ENCODE measurements around the gene SYNE2.
A peak's percentile ranks its signal among the peaks of the same experiment; 100 is the strongest.
"Not testable (repeated sequence)": the region's sequence is repeated elsewhere in the genome, so short reads cannot be mapped to it uniquely, and the experiment has no call there.

The SYNE2 gene

DNA sequence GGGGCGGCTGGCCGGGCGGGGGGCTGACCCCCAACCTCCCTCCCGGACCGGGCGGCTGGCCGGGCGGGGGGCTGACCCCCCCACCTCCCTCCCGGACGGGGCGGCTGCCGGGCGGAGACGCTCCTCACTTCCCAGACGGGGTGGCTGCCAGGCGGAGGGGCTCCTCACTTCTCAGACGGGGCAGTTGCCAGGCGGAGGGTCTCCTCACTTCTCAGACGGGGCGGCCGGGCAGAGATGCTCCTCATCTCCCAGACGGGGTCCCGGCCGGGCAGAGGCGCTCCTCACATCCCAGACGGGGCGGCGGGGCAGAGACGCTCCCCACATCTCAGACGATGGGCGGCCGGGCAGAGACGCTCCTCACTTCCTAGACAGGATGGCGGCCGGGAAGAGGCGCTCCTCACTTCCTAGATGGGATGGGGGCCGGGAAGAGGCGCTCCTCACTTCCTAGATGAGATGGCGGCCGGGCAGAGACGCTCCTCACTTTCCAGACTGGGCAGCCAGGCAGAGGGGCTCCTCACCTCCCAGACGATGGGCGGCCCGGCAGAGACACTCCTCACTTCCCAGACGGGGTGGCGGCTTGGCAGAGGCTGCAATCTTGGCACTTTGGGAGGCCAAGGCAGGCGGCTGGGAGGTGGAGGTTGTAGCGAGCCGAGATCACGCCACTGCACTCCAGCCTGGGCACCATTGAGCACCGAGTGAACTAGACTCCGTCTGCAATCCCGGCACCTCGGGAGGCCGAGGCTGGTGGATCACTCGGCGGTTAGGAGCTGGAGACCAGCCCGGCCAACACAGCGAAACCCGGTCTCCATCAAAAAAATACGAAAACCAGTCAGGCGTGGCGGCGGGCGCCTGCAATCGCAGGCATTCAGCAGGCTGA, 185.3 kb downstream of the SYNE2 start:
- DNase-seq, ATAC-seq: not testable (repeated sequence)

DNA sequence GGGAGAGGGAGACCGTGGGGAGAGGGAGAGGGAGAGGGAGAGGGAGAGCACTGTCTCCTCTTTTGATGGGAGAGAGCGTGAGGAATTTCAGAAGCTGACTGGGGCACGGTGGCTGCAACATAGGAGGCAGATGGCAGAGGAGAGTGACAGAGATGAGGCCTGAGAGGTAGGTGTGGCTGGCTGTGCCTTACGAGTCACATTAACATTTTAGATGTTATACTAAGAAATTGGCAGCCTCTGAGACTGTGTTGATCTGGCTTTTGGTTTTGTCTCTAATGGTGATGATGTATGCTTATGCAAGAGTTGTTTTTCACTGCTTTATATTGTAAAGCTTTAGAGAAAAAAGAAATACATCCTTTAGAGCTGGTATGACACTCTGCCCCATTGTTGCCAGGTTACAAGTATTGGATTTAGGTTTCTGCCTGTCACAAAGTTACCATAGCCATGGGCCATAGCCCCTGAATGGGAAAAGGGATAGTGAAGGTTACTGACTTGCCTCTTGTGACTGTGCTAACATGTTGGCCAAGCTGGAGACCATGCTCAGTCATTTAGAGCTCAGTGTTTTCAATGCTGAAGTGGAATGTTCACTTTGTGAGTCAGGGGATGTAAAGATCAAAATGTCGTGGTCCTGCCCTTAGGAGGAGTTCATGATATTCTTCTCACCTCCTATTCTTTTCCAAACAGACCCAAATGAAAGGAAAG, 186.2 kb downstream of the SYNE2 start:
- ATAC-seq (no peak), DNase-seq (no peak)

DNA sequence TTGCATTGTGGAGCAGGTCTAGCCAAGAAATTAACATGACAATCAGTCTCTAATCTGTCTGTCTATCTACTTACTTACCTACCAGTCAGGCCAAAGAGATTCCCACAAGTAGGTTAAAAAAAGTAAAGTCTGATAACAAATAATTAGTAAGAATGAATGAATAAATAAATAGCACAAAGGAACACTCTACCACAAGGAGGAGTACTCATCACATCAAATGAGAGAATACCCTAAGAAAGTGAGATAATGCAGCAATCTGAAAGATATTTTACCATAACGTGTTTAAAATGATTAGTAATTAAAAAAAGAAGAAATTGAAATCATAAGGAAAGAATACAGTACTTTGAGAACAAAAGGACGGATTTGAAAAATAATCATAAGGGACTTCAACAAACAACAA, 187.2 kb downstream of the SYNE2 start:
- no peak for DNase-seq

DNA sequence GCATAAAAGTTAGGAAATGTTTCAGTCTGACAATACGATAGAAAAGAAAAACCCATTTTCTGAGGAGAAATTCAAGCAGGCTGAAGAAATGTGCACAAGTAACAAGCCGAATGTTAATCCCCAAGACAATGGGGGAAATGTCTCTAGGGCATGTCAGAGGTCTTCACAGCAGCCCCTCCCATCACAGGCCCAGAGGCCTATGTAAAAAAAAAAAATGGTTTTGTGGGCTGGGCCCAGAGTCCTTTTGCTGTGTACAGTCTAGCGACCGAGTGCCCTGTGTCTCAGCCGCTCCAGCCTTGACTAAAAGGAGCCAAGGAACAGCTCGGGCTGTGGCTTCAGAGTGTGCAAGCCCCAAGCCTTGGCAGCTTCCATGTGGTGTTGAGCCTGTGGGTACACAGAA, 190.5 kb downstream of the SYNE2 start:
- not testable (repeated sequence) for ATAC-seq, DNase-seq

More for the DNA sequence above, 187.2 kb downstream of the SYNE2 start:
- ATAC-seq, result no peak

DNA sequence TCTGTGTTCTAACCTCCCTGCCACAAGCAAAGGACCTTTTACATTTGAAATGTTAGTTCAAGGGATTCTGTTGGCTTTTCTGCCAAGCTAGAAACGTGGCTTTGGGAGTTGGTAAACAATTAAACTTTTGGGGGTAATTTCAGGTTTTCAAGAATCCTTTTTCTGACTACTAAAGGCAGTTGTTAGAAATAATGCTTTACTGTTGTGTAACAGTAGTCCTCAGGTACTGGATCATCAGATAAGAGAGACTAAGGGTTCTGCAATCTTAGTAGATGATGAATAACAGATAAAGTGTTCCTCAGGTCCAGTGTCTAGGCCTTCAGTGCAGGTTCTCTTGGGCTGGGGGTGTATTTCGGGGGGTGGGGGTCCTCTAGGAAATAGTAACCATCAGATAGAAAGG, 192.3 kb downstream of the SYNE2 start:
- ATAC-seq, result no peak
- no peak for DNase-seq

DNA sequence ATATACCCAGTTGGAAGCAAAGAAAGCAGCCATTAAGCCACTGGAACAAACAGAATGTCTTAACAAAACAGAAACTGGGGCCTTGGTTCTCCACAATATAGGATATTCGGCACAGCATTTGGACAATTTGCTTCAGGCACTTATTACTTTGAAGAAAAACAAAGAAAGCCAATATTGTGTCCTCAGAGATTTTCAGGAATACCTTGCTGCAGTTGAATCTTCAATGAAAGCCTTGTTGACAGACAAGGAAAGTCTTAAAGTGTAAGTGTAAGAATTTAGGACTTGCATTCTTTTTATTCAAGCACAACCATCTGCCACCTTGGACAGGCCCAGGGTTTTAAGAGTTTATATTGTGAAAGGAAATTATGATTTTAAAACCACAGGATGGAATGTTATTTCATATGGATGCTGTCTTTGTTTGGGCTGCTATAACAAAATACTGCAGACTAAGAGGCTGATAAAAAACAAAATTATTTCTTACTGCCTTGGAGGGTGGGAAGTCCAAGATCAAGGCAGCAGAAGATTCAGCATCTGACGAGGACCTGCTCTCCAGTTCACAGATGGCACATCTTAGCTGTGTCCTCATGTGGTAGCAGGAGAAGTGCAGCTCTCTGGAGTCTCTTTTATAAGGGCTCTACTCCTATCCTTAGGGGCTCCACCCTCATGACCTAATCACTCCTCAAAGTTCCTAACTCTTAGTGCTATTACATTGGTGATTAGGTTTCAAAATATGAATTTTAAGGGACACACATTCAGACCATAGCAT, 197.0 kb downstream of the SYNE2 start:
- ATAC-seq (no peak), DNase-seq (no peak)

DNA sequence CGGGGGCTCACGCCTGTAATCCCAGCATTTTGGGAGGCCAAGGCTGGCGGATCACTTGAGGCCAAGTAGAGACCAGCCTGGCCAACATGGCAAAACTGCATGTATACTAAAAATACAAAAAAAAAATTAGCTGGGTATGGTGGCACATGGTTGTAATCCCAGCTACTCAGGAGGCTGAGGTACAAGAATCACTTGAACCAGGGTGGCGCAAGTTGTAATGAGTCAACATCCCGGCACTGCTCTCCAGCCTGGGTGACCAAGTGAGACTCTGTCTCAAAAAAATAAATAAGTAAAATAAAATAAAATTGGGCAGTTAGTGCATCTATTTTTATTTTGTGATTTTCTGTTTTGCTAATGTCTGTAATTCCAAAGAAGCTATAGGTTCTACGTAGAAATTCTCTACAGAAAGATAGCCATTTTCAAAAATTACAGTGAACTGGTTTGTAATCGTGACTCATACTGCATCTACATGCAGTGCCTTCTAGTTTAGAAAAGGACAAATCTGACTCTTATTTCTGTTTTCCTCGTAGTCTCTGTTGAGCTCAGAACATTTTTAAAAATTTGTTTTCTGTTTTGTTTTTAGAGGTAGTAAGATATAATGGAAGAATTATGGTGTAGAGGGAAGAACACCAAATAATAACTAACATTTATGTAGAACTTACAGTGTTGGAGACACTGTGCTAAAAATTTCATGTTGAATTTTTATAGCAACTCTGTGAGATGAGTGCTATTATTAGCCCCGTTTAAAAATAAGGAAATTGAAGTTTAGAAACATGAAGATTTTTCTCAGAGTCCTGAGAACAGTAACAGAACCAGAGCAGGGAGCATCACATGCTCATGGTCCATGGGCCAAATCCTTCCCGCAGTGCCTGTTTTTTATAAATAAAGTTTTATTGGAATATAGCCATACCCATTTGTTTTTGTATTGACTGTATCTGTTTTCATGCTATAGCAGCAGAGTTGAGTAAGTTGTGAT, 201.2 kb downstream of the SYNE2 start:
- ATAC-seq (no peak), DNase-seq (no peak)

DNA sequence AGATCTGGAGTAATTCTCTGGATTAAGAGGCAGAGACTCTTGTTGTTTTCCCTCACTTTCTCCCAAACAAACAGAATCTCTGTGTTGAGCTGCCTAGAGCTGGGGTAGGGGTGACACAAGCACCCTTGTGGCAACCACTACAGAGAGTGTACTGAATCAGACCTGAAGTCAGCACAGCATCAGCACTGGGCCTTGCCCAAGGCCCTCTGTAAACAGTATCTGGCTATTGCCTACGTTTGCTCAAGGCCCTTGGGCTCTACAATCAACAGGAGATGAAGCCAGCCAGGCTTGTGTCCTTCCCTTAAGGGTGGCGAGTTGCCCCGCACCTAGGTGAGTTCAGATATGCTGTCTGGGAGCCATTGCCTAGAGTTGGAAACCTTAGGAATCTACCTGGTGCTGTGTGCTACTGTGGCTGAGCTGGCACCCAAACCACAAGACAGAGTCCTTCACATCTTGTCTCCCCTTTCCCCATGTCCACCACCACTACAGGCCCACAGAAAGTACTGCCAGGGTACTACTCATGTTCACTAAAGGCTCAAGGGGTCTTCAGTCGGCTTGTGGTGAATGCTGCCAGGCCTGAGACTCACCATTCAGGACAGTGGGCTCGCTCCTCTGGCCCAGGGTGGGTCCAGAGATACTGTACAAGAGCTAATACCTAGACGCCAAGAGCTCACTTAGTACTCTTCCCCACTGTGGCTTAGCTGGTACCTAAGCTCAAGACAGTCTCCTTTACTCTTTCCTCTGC, 206.8 kb downstream of the SYNE2 start:
- ATAC-seq (no peak), DNase-seq (no peak)

DNA sequence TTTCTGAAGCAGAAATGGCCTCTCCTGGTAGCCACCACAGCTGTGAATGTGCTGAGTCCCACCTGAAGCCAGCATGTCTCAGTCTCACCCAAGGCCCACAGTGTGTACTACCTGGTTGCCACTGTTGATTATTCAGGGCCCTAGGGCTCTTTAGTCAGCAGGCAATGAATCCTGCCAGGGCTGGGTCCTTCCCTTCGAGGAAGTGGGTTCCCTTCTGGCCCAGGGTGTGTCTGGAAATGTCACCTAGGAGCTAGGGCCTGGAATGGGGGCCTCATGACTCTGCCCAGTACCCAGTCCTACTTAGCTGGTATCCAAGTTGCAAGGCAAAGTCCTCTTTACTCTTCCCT, 207.4 kb downstream of the SYNE2 start:
- ATAC-seq, result no peak
- no peak for DNase-seq

DNA sequence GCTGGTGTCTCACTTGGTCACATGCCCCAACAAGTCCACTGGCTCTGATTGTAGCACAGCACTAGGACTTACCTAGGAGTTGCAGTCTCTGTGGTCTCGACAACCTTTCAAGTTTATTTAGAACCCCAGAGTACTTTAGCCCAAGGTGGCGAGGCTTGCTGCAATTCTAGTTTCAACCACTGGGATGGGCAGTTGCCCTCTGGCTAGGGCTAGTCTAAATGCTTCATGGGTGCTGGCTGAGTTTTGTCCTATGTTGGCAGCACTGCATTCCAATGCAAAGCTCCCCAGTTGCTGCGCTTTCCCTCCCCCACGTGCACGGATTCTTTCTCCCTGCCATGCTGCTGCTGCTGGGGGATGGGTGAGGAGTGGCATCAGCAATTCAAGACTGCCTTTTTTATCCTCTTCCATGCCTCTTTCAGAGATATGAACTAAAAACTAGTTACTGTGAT, 207.9 kb downstream of the SYNE2 start:
- peak; percentile 20 for DNase-seq
- no peak for ATAC-seq

DNA sequence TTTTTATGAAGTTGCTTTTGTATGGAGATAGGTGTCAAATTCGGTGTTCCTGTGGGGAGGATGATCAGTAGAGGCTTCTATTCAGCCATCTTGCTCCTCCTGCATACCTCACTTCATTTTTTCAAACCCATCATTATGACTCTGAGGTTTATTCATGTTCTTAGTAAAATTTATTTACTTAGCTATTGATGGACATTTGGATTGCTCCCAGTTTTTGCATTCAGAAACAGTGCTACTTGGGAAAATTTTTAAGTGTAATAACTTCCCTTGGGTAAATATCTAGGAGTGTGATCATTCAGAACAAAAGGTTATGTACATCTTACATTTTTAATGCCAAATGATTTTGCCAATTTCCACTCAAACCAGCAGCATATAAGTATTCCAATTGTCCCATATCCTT, 208.3 kb downstream of the SYNE2 start:
- no peak for ATAC-seq
- DNase-seq, result no peak

DNA sequence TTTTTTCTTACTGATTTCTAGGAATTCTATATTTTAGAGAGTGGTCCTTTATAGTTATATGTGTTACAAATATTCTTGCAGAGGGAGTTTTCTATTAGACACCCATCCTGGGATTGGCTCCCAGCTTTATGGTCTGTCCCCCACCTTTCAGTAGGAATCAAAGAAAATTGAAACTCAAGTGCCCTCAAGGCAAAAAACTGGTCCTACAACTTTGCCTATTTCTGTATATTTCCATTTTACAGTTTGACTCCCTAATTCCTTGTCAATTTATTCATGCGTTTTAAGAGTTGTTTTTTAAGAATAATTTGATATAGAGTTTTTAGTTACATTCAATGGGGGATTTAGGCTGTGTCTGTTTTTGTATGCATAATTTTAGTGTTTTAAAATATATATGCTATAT, 208.9 kb downstream of the SYNE2 start:
- ATAC-seq, result no peak
- DNase-seq, result no peak

DNA sequence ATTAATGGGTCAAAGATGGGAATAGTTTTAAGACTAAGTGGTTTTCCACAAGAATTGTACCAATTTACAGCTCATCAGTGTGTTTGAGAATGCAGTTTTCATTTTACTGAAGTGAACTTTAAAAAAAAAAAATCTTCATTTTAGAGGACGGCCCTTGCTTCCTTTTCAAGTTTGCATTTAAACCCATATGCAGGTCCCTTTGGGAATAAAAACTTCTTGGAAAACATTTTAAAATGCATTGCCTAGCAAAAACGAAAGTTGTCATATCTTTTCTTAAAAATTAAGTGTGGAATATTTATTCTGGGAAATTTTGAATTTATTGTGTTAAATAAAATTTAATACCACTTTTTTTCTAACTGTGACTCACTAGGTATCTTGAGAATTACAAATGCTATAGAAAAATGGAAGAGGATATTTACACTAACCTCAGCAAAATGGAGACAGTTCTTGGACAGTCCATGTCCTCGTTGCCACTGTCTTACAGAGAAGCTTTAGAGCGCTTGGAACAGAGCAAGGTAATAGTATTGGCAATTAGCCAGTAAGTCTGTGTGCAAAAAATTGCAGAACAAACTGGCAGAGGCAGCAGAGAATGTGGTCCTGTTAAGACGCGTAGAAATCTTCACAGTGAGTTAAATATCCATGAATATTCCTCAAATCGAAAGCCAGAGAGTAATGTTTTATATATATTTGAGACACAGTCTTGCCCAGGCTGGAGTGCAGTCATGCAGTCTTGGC, 209.7 kb downstream of the SYNE2 start:
- ATAC-seq, result no peak
- no peak for DNase-seq

DNA sequence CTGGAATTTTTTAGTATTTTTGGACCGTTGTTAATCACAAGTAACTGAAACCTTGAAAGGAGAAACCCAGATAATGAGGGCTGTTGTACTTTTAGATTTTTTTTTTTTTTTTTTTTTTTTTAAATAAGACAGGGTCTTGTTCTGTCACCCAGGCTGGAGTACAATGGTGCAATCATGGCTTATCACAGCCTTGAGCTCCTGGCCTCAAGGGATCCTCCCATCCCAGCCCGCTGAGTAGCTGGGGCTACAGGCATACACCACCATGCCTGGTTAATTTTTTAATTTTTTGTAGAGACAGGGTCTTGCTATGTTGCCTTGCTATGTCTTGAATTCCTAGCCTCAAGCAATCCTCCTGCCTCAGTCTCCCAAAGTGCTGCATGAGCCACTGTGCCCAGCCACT, 211.6 kb downstream of the SYNE2 start:
- no peak for ATAC-seq

DNA sequence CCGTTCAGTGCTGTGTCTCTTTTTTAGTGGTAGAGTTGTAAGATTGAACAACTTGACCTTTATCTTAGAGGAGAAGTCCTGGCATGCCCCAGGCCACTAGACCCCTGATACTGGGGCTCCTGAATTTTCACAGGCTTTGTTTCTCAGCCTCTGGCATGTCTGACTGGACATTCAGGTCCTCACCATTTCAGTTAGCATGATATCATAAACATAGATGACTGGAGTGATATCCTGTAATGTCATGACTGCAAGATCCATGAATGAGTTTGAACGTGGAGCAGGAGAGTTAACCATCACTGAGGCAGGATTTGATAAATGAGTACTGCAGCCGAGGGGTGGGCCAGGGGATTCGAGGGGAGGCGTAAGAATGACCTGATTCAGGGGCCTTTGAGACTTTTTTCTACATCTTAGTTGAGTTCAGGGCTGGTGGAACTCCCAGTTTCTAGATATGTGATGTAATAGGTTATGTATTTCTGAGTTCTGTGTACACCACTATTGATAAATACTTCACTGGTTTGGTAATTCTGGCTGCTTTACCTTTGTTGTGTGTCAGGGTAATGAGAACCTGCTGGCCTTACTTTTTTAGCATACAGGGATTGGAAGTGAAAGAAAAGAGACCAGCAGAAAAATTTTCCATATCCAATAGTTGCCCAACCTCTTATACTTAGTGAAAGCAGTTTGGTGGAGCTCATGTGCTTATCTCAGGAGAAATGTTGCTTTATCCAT, 217.0 kb downstream of the SYNE2 start:
- ATAC-seq (no peak), DNase-seq (no peak)

More for the DNA sequence above, 211.6 kb downstream of the SYNE2 start:
- no peak for DNase-seq

DNA sequence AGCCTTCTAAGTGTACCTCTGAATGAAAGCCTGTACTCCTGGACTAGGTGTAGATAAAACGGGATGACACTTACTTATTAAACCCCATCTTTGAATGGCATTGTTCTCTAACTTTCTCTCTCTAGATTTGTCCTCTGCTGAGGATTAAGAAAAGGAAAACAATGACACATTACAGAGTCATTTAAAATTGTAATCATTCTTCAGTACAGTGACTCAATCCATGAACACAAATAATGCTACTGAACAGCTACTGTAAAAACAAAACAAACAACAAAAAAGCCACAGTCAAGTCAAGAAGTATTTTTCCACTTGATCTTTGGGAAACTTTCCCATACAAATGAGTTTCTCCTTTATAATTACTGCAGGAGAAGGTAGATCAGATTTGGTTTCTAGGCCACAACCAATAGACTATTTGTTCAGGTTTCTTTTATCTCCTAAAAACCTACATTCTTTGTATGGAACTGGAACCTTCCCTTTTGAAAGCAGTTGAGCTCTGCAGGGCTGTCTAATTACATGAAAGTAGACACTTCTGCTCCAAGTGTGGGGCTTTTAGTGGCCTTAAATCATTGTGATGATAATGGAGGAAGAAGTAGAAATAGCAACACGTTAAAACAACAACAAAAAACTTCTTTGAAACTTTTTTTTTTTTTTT, 222.3 kb downstream of the SYNE2 start:
- DNase-seq (no peak), ATAC-seq (no peak)

DNA sequence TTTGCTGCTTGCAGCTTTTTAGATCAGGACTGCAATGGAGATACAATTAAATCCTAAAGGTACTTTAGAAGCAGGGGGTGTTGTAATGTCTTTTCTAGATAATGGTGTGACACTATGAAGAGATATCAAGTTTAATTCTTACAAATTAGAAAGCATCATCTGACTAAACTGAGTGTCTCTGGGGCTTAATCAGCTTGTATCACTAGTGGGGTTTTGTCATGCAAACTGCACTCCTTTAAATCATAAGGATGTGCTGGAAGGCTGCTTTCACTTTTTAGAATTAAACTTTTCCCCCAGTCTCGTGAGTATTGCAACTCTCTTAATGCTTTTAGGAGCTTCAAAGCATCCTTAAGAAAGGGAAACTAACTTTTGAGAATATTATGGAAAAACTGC, 222.8 kb downstream of the SYNE2 start:
- DNase-seq, result no peak

DNA sequence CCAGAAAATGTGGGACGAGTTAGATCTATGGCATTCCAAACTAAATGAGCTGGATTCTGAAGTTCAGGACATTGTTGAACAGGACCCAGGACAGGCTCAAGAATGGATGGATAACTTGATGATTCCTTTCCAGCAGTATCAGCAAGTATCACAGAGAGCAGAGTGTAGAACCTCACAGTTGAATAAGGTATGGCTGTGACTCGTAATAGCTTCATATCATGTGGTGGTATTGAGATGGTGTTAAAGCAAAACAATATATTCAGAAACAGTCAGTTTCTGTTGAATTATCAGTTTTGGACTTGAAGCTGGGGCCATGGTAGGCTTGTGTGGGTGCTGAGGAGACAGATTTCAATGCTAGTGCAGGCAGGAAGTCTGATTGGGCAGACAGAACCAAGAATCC, 227.6 kb downstream of the SYNE2 start:
- no peak for DNase-seq

More for the DNA sequence above, 222.8 kb downstream of the SYNE2 start:
- no peak for ATAC-seq

DNA sequence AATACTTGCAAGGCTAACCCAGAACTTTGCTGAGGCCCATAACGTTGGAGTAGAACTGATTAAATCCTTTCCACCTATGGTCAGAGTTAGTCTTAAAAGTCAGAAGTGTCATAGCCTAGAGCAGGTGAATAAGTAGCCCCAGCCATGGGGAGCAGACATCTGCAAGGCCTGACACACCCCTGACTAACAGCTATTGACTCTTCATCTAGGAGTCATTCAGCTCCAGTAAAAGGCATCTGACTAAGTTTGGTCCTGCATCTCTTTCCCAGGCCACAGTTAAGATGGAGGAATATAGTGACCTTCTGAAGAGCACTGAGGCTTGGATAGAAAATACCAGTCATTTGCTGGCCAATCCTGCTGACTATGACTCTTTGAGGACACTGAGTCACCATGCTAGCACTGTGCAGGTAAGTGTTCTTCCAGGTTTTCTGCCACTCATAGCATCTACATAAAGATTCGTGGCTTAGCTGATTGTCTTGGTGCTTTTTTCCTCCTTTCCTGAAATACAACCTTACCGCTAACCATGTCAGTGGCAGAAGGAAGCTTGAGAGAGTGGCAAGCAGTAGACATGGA, 228.5 kb downstream of the SYNE2 start:
- DNase-seq, result no peak

More for the DNA sequence above, 227.6 kb downstream of the SYNE2 start:
- no peak for ATAC-seq

More for the DNA sequence above, 228.5 kb downstream of the SYNE2 start:
- ATAC-seq, result no peak
